GM12864 (cell line): ENCODE results near the gene EPHB1.

Experiments used
- DNase-seq: peaks from one replicate; pipeline ENCODE4 v3.0.0-alpha.2; 2011; ENCODE audit warnings: low read depth
- H3K4me3 ChIP-seq: 2 replicates; pipeline ENCODE4 v1.5.1; 2011; ENCODE audit warnings: mild to moderate bottlenecking, low read depth, low read length, control low read depth
- TF ChIP-seq, protein P1 (sequence below): IDR thresholded peaks from 2 replicates; pipeline ENCODE4 v1.5.1; 2011; ENCODE audit warnings: low read depth, mild to moderate bottlenecking, moderate library complexity, low read length, control low read depth, inconsistent platforms; ENCODE audit errors: missing control alignments

EPHB1 gene

DNA sequence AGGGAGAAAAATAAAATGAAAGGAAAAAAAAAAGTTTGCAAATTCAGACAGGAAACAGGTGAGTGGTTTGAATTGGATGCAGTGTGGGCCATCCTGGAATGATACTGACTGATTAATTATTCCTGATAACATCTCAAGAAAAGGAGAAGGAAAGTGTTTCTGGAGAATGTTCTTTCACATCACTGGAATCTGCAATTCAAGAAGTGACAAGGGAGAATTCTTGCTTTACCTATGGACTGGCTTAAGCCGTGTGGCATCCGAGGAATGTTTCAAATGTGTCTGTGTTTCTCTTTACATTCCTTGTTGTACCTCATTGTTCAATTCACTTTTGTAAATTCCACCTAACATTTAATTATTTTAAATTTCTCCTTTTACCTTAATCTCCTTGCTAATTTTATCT lies 465.0 kb downstream of the EPHB1 start:
- TF ChIP-seq, protein P1, sequence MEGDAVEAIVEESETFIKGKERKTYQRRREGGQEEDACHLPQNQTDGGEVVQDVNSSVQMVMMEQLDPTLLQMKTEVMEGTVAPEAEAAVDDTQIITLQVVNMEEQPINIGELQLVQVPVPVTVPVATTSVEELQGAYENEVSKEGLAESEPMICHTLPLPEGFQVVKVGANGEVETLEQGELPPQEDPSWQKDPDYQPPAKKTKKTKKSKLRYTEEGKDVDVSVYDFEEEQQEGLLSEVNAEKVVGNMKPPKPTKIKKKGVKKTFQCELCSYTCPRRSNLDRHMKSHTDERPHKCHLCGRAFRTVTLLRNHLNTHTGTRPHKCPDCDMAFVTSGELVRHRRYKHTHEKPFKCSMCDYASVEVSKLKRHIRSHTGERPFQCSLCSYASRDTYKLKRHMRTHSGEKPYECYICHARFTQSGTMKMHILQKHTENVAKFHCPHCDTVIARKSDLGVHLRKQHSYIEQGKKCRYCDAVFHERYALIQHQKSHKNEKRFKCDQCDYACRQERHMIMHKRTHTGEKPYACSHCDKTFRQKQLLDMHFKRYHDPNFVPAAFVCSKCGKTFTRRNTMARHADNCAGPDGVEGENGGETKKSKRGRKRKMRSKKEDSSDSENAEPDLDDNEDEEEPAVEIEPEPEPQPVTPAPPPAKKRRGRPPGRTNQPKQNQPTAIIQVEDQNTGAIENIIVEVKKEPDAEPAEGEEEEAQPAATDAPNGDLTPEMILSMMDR = no peak
- no peak overlapping the region for H3K4me3 ChIP-seq
- DNase-seq = no peak

DNA sequence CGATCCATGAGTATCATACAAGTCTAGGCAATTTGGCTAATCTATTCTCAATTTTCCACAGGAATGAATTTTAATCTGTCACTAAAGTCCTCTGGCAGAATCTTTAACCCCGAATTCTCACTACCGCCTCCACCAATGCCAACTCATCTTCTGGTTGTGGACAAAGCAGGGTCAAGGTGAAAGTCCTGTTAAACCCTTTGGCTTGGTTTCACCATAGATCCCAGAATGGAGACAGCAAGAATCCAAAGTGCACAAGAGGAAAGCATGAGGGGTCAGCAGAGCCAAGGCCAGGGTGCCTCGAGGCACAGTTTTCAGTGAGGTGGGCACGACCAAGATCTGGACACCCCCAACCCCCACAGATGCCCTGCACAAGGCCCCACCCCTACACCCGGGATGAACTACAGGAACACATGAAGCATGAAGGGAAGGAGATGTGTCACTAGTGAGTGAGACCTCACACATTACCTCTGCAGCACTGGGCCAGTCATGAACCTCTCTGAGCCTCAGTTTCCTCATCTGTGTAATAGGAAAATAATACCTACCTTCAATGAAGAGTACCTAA lies 466.2 kb downstream of the EPHB1 start:
- DNase-seq = no peak
- H3K4me3 ChIP-seq = no peak overlapping the region
- TF ChIP-seq, protein P1 = no peak

DNA sequence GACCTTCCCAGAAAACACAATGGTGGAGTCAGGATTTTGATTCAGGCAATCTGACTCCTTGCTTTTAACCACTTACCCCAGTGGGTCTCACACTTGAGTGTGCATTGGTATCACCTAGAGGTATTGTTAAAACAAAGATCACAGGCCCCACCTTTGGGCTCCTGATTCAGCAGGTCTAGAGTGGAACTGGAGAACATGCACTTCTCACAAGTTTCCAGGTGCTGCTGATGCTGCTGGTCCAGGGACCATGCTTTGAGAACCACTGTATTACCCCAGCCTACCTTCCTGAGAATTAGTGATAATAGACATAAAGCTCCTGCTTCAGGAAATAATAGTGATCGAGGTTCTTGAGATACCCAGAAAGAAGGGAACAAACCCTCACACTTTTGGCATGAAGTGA lies 466.9 kb downstream of the EPHB1 start:
- TF ChIP-seq, protein P1 = no peak
- H3K4me3 ChIP-seq = no peak overlapping the region
- DNase-seq = no peak

DNA sequence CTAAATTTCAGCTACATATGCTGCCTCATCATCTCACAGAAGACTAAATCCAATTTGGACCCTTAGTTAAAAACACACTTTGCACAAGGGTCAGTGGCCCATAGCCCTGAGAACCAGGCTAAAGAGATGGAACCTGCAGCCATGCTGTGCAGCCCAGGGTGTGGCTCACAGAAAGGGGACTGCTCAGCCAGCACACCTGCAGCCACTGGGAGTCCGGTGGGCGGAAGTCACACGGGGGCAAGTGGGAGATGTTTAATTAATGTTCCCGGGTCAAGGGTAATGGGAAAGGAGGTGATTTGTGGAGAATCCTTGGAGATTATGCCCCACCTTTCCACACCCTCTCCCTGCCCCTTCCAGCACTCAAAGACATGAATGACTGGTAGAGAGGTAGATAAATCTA lies 467.4 kb downstream of the EPHB1 start:
- no peak for DNase-seq
- no peak overlapping the region for H3K4me3 ChIP-seq
- TF ChIP-seq, protein P1 = no peak

DNA sequence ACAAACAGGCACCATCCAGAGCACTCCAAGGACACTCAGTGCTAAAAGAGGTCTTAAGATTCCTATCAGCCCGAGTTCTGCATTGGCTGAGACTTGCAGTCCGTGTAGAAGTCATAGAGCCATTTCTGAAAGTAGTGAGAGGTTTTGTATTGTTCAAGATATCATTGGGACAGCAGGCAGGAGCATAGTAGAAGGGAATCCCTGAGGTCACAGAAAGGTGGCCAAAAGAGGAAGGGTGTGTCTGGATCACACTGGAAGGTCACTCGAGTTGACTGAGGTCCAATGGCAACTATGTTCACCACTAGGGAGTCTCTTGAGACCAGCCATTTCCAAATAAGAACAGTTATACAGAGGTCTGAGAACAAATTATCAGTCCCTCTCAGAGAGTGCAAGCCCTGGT lies 468.3 kb downstream of the EPHB1 start:
- TF ChIP-seq, protein P1 = no peak
- no peak overlapping the region for H3K4me3 ChIP-seq
- no peak for DNase-seq

DNA sequence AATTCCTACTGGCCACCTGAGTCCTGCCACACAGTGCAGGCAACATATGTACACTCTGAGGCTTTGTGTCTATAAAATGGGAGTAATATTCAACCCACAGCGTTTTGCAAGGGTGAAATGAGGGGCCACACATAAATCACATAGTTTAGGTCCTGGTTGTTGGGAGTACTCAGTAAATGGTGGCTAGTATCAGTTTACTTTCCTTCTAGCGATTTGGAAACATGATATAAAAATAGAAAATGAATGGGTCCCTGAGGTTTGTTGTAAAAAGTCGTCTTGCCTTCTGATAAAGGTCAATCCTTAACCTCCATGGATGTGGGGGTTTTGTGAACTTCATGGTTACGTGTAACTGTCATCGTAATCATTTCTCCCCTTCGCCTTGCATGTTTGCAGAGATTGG lies 472.4 kb downstream of the EPHB1 start:
- no peak for DNase-seq
- TF ChIP-seq, protein P1 = no peak
- H3K4me3 ChIP-seq = no peak overlapping the region

DNA sequence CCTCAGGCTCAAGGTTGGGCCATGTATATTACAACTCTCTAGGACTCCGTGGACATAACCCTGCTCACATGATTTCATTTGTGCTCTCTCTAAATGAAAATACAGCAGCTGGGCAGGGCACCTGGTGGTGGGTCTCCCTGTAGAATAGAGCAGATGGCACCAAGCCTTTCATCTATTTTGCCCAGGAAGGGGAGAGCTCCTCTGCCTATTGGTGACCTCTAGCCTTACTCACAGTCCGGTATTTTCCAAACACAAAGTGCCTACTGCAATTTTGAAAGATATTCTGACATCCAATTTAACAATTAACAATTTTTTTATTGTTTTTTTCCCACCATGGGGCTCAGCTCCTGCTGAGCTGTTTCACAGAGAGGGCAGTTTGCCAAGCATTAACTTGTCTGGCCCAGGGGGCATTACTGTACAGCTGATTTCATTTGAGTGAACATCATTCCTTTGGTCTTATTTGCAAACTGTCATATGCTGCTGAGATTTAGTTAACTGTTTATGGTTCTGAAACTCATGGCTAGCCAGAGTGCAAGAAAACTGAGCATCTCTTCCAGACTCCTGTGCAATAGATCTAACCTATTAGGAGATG lies 474.0 kb downstream of the EPHB1 start:
- DNase-seq = no peak

More for the DNA sequence above, 474.0 kb downstream of the EPHB1 start:
- H3K4me3 ChIP-seq = no peak overlapping the region
- TF ChIP-seq, protein P1 = no peak
